ENCODE measurements around the gene GOLGA6B.

Gene GOLGA6B

DNA sequence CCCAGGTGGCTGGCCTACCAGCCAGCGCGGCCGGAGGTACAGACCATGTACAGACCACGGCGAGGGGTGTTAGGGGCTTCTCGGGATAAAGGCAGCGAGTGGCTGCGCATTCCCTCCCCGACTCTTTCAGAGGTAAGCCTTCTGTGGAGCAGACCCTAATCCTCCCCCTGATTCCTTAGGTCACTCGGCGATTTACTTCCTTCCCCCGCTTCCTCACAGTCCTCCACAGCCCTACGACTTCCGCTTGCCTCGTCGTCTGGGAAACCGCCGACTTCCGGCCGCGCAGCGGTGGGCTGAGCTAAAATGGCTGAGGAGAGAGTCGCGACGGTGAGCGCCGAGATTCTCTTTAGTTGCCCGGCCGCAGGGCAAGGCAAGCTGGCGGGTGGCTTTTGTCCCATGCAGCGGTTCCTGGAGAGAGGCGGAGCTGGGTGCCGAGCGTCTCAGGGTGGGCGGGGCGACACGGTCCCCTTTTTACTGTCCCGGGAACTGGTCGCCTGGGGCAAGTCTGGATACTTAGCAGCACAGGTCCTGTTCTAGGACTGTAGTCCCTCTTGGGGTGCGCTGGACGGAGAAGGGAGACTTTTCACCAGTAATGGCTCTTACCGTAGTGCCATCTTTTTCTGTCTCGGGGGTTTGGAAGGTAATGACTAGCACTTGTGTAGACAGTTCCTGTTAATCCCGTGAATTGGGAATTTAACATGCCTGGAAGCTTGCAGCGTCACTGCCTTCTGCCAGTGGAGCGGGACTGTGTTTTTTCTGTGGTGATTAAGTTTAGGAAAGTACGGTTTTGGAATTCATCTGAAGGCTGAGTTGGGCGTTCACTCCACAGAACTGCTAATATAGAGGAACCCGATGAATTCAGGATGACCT is 31.7 kb downstream of the GOLGA6B start, which contains the start of the genes BBS4 and HIGD2B (continued):
- TF ChIP-seq, protein P1, sequence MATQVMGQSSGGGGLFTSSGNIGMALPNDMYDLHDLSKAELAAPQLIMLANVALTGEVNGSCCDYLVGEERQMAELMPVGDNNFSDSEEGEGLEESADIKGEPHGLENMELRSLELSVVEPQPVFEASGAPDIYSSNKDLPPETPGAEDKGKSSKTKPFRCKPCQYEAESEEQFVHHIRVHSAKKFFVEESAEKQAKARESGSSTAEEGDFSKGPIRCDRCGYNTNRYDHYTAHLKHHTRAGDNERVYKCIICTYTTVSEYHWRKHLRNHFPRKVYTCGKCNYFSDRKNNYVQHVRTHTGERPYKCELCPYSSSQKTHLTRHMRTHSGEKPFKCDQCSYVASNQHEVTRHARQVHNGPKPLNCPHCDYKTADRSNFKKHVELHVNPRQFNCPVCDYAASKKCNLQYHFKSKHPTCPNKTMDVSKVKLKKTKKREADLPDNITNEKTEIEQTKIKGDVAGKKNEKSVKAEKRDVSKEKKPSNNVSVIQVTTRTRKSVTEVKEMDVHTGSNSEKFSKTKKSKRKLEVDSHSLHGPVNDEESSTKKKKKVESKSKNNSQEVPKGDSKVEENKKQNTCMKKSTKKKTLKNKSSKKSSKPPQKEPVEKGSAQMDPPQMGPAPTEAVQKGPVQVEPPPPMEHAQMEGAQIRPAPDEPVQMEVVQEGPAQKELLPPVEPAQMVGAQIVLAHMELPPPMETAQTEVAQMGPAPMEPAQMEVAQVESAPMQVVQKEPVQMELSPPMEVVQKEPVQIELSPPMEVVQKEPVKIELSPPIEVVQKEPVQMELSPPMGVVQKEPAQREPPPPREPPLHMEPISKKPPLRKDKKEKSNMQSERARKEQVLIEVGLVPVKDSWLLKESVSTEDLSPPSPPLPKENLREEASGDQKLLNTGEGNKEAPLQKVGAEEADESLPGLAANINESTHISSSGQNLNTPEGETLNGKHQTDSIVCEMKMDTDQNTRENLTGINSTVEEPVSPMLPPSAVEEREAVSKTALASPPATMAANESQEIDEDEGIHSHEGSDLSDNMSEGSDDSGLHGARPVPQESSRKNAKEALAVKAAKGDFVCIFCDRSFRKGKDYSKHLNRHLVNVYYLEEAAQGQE (tag by site-specific recombination; IDR thresholded peaks at IDR 0.05): no peak
- TF ChIP-seq GLIS2 (tag by site-specific recombination; IDR thresholded peaks at IDR 0.05) (no peak), ZNF843 (tag by site-specific recombination; IDR thresholded peaks at IDR 0.05) (no peak), ZNF549 (tag by site-specific recombination; IDR thresholded peaks at IDR 0.05) (no peak), ZNF426 (tag by site-specific recombination; IDR thresholded peaks at IDR 0.05) (no peak), ZXDB (tag by site-specific recombination; IDR thresholded peaks at IDR 0.05) (peak; percentile 65; the same call in 1 of the 2 replicates), SP2 (tag by site-specific recombination; IDR thresholded peaks at IDR 0.05) (peak; percentile 90), ZNF610 (tag by site-specific recombination; IDR thresholded peaks at IDR 0.05; ENCODE audit: borderline replicate concordance) (peak; percentile 87), KLF8 (tag by site-specific recombination; IDR thresholded peaks at IDR 0.05) (peak; percentile 53), ZNF2 (tag by site-specific recombination; IDR thresholded peaks at IDR 0.05) (no peak; the same call in 1 of the 2 replicates), ZNF138 (tag by site-specific recombination; IDR thresholded peaks at IDR 0.05; ENCODE audit: borderline replicate concordance) (no peak), ZNF132 (tag by site-specific recombination; IDR thresholded peaks at IDR 0.05; ENCODE audit: borderline replicate concordance) (no peak), ZNF341 (tag by site-specific recombination; IDR thresholded peaks at IDR 0.05; ENCODE audit: low read depth) (peak; percentile 67), ZFP41 (tag by site-specific recombination; IDR thresholded peaks at IDR 0.05; ENCODE audit: borderline replicate concordance) (no peak)
- TF ChIP-seq, protein P2, sequence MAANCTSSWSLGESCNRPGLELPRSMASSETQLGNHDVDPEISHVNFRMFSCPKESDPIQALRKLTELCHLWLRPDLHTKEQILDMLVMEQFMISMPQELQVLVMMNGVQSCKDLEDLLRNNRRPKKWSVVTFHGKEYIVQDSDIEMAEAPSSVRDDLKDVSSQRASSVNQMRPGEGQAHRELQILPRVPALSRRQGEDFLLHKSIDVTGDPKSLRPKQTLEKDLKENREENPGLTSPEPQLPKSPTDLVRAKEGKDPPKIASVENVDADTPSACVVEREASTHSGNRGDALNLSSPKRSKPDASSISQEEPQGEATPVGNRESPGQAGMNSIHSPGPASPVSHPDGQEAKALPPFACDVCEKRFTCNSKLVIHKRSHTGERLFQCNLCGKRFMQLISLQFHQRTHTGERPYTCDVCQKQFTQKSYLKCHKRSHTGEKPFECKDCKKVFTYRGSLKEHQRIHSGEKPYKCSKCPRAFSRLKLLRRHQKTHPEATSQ (tag by site-specific recombination; IDR thresholded peaks at IDR 0.05): peak; percentile 43; the same call in 1 of the 2 replicates
- TF ChIP-seq, protein P3, sequence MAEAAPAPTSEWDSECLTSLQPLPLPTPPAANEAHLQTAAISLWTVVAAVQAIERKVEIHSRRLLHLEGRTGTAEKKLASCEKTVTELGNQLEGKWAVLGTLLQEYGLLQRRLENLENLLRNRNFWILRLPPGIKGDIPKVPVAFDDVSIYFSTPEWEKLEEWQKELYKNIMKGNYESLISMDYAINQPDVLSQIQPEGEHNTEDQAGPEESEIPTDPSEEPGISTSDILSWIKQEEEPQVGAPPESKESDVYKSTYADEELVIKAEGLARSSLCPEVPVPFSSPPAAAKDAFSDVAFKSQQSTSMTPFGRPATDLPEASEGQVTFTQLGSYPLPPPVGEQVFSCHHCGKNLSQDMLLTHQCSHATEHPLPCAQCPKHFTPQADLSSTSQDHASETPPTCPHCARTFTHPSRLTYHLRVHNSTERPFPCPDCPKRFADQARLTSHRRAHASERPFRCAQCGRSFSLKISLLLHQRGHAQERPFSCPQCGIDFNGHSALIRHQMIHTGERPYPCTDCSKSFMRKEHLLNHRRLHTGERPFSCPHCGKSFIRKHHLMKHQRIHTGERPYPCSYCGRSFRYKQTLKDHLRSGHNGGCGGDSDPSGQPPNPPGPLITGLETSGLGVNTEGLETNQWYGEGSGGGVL (tag by site-specific recombination; IDR thresholded peaks at IDR 0.05): peak; percentile 96
- TF ChIP-seq, protein P4, sequence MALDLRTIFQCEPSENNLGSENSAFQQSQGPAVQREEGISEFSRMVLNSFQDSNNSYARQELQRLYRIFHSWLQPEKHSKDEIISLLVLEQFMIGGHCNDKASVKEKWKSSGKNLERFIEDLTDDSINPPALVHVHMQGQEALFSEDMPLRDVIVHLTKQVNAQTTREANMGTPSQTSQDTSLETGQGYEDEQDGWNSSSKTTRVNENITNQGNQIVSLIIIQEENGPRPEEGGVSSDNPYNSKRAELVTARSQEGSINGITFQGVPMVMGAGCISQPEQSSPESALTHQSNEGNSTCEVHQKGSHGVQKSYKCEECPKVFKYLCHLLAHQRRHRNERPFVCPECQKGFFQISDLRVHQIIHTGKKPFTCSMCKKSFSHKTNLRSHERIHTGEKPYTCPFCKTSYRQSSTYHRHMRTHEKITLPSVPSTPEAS (tag by site-specific recombination; IDR thresholded peaks at IDR 0.05): peak; percentile 11; the same call in 1 of the 2 replicates
- TF ChIP-seq, protein P5, sequence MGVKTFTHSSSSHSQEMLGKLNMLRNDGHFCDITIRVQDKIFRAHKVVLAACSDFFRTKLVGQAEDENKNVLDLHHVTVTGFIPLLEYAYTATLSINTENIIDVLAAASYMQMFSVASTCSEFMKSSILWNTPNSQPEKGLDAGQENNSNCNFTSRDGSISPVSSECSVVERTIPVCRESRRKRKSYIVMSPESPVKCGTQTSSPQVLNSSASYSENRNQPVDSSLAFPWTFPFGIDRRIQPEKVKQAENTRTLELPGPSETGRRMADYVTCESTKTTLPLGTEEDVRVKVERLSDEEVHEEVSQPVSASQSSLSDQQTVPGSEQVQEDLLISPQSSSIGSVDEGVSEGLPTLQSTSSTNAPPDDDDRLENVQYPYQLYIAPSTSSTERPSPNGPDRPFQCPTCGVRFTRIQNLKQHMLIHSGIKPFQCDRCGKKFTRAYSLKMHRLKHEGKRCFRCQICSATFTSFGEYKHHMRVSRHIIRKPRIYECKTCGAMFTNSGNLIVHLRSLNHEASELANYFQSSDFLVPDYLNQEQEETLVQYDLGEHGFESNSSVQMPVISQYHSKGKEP (tag by site-specific recombination; IDR thresholded peaks at IDR 0.05): peak; percentile 48
- TF ChIP-seq, protein P6, sequence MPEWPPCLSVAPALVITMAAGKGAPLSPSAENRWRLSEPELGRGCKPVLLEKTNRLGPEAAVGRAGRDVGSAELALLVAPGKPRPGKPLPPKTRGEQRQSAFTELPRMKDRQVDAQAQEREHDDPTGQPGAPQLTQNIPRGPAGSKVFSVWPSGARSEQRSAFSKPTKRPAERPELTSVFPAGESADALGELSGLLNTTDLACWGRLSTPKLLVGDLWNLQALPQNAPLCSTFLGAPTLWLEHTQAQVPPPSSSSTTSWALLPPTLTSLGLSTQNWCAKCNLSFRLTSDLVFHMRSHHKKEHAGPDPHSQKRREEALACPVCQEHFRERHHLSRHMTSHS (tag by site-specific recombination; IDR thresholded peaks at IDR 0.05): no peak
- TF ChIP-seq, protein P7, sequence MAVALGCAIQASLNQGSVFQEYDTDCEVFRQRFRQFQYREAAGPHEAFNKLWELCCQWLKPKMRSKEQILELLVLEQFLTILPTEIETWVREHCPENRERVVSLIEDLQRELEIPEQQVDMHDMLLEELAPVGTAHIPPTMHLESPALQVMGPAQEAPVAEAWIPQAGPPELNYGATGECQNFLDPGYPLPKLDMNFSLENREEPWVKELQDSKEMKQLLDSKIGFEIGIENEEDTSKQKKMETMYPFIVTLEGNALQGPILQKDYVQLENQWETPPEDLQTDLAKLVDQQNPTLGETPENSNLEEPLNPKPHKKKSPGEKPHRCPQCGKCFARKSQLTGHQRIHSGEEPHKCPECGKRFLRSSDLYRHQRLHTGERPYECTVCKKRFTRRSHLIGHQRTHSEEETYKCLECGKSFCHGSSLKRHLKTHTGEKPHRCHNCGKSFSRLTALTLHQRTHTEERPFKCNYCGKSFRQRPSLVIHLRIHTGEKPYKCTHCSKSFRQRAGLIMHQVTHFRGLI (tag by site-specific recombination; IDR thresholded peaks at IDR 0.05): peak; percentile 84
- TF ChIP-seq, protein P8, sequence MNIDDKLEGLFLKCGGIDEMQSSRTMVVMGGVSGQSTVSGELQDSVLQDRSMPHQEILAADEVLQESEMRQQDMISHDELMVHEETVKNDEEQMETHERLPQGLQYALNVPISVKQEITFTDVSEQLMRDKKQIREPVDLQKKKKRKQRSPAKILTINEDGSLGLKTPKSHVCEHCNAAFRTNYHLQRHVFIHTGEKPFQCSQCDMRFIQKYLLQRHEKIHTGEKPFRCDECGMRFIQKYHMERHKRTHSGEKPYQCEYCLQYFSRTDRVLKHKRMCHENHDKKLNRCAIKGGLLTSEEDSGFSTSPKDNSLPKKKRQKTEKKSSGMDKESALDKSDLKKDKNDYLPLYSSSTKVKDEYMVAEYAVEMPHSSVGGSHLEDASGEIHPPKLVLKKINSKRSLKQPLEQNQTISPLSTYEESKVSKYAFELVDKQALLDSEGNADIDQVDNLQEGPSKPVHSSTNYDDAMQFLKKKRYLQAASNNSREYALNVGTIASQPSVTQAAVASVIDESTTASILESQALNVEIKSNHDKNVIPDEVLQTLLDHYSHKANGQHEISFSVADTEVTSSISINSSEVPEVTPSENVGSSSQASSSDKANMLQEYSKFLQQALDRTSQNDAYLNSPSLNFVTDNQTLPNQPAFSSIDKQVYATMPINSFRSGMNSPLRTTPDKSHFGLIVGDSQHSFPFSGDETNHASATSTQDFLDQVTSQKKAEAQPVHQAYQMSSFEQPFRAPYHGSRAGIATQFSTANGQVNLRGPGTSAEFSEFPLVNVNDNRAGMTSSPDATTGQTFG (tag by site-specific recombination; IDR thresholded peaks at IDR 0.05; ENCODE audit: borderline replicate concordance): no peak

Data from HEK293 (cell line).